K562 (cell line): ENCODE data around the gene COQ8A. TPM values are rescaled to one million over a fixed set of nuclear protein-coding genes. Genes with fewer than 3 reads are reported as not detected.

Source experiments
- ATAC-seq: fragments of 200-7000 bp; cut with Tn5 transposase; 3 replicates; pipeline ENCODE4 v1.9.1; 2020; ENCODE audit warnings: moderate library complexity
- BruUV-seq: library from RNA; stranded (reverse); fragments of 400-500 nt; replicated peaks from 2 replicates; lab custom pipeline; 2021; lab: Mats Ljungman, UMichigan
- CTCF ChIA-PET: fragments of 300-600 bp; formaldehyde crosslinking; extraction: SDS; loops from one replicate; lab custom pipeline; 2021; ENCODE audit warnings: low intra/inter-chr PET ratio; lab: Yijun Ruan, JAX
- POLR2A ChIA-PET: fragments of 300-600, 350-650 bp; sonication (Branson Sonifier 250); formaldehyde crosslinking; extraction: SDS; loops from one replicate; lab custom pipeline; 2021; ENCODE audit warnings: antibody characterized with exemption, inconsistent platforms; lab: Yijun Ruan, JAX
- DNase-seq, 4 experiments: peaks; one replicate each; pipeline versions ENCODE4 v3.0.0 to v3.0.0-alpha.2; 2011 to 2018; ENCODE audit warnings: low spot score in 3 of 4, mixed read lengths in 3 of 4; ENCODE audit errors: extremely low read depth in 1 of 4
- FAIRE-seq: peaks from 2 replicates; lab custom pipeline; 2011; peaks lifted over from hg19 to GRCh38; lab: Jason Lieb, UNC
- H2AFZ ChIP-seq: 2 replicates; pipeline ENCODE4 v1.6.0; 2011; ENCODE audit warnings: low read depth, low read length, control low read depth, inconsistent platforms
- H3K27ac ChIP-seq: fragments of 200-600 bp; 3 replicates; pipeline ENCODE4 v1.8.0; 2011; ENCODE audit warnings: low read depth, mild to moderate bottlenecking, control low read depth, inconsistent platforms, low read length, moderate library complexity, mixed read lengths; ENCODE audit errors: extremely low read depth
- H3K27me3 ChIP-seq, 2 experiments: fragments of 300-600 bp in 1 of 2; 2 replicates in 1 of 2; 3 replicates in 1 of 2; pipeline versions ENCODE4 v1.6.0 to v1.8.0; 2011; ENCODE audit warnings: inconsistent platforms in 2 of 2, low read length in 2 of 2, mild to moderate bottlenecking in 1 of 2, mixed read lengths in 1 of 2, moderate library complexity in 1 of 2; ENCODE audit not compliant: control insufficient read depth in 2 of 2, insufficient read depth in 2 of 2
- H3K36me3 ChIP-seq: fragments of 300-600 bp; 3 replicates; pipeline ENCODE4 v1.8.0; 2011; ENCODE audit warnings: mild to moderate bottlenecking, low read length, inconsistent platforms; ENCODE audit not compliant: control insufficient read depth, insufficient read depth
- H3K4me1 ChIP-seq, 2 experiments: fragments of 200-600 bp in 1 of 2; replicated peaks in 1 of 2; 2 replicates in 1 of 2; 3 replicates in 1 of 2; pipeline versions ENCODE4 v1.5.1 to v1.8.0; 2011; ENCODE audit warnings: inconsistent platforms in 2 of 2, low read length in 2 of 2, mild to moderate bottlenecking in 1 of 2, mixed read lengths in 1 of 2, moderate library complexity in 1 of 2; ENCODE audit not compliant: control insufficient read depth in 2 of 2, insufficient read depth in 2 of 2
- H3K4me2 ChIP-seq: 2 replicates; pipeline ENCODE4 v1.6.1; 2011; ENCODE audit warnings: low read length, control low read depth, inconsistent platforms, mixed read lengths; ENCODE audit not compliant: insufficient read depth
- H3K4me3 ChIP-seq: fragments of 200-600 bp; sonication (generic), shearing (Covaris generic); 2 replicates; pipeline ENCODE4 v1.5.1; 2016; ENCODE audit warnings: control low read depth, inconsistent platforms
- H3K79me2 ChIP-seq: fragments of 200-600 bp; 3 replicates; pipeline ENCODE4 v1.8.0; 2011; ENCODE audit warnings: low read length, inconsistent platforms; ENCODE audit not compliant: control insufficient read depth, insufficient read depth
- H3K9ac ChIP-seq, 2 experiments: 2 replicates each; pipeline versions ENCODE4 v1.6.0 to v1.6.1; 2011; ENCODE audit warnings: low read depth in 2 of 2, low read length in 2 of 2, control low read depth in 1 of 2, inconsistent platforms in 1 of 2, mild to moderate bottlenecking in 1 of 2, mixed read lengths in 1 of 2; ENCODE audit not compliant: insufficient read depth in 1 of 2
- H3K9me1 ChIP-seq: one replicate; pipeline ENCODE4 v1.6.0; 2011; ENCODE audit warnings: inconsistent platforms, mild to moderate bottlenecking, low read length, moderate library complexity; ENCODE audit not compliant: control insufficient read depth, insufficient read depth
- H3K9me3 ChIP-seq: replicated peaks from 2 replicates; pipeline ENCODE4 v1.5.1; 2011; ENCODE audit warnings: low read depth, low read length, inconsistent platforms; ENCODE audit not compliant: control insufficient read depth, insufficient read depth
- H4K20me1 ChIP-seq: replicated peaks from 2 replicates; pipeline ENCODE4 v1.6.1; 2011; ENCODE audit warnings: low read length, inconsistent platforms, mixed read lengths; ENCODE audit not compliant: control insufficient read depth, insufficient read depth
- CAMTA2 ChIP-seq: fragments of 250-450 bp; sonication (Bioruptor Pico); conservative IDR thresholded peaks from 2 replicates; pipeline ENCODE4 v1.5.1; 2022
- CHD4 ChIP-seq: fragments of 200-600 bp; sonication (generic); IDR thresholded peaks from 3 replicates; pipeline ENCODE4 v1.6.1; 2012; ENCODE audit warnings: low read depth, mild to moderate bottlenecking, mixed read lengths, low read length, inconsistent platforms; ENCODE audit not compliant: insufficient read depth, insufficient replicate concordance, poor library complexity, severe bottlenecking
- ELF1 ChIP-seq: fragments of 200-800 bp; sonication (Bioruptor generic); IDR thresholded peaks from 2 replicates; pipeline ENCODE4 v1.6.1; 2016; ENCODE audit warnings: missing genetic modification characterization, missing compliant biosample characterization
- FIP1L1 ChIP-seq: fragments of 200-400 bp; formaldehyde crosslinking; IDR thresholded peaks from 2 replicates; pipeline ENCODE4 v1.6.1; 2018; ENCODE audit warnings: mild to moderate bottlenecking, low read depth, low read length; ENCODE audit not compliant: poor library complexity, severe bottlenecking
- HEY1 ChIP-seq: fragments of 250-450 bp; sonication (Bioruptor Pico); IDR thresholded peaks from 2 replicates; pipeline ENCODE4 v1.5.0; 2020; ENCODE audit warnings: mild to moderate bottlenecking, moderate library complexity, borderline replicate concordance
- IFI16 ChIP-seq: fragments of 250-450 bp; sonication (Bioruptor Pico); IDR thresholded peaks from 2 replicates; pipeline ENCODE4 v2.1.2; 2022; ENCODE audit warnings: mild to moderate bottlenecking, inconsistent platforms
- JUN ChIP-seq, 2 experiments: sonication (generic) in 1 of 2; formaldehyde crosslinking in 1 of 2; IDR thresholded peaks; 2 replicates each; pipeline versions ENCODE4 v1.6.1 to v1.8.0; 2012 to 2022; ENCODE audit warnings: borderline replicate concordance in 2 of 2, mild to moderate bottlenecking in 2 of 2, improper control_type of control experiment in 1 of 2, low read depth in 1 of 2, low read length in 1 of 2, missing genetic modification reagents in 1 of 2
- MCM7 ChIP-seq, 2 experiments: fragments of 450-650 bp; IDR thresholded peaks; 2 replicates each; pipeline ENCODE4 v1.6.1; 2016 to 2018
- PCBP2 ChIP-seq: fragments of 200-400 bp; formaldehyde crosslinking; IDR thresholded peaks from 2 replicates; pipeline ENCODE4 v1.6.1; 2018; ENCODE audit warnings: low read length, low read depth, mild to moderate bottlenecking, moderate library complexity; ENCODE audit not compliant: poor library complexity, severe bottlenecking
- SAFB2 ChIP-seq: fragments of 200-400 bp; formaldehyde crosslinking; IDR thresholded peaks from 2 replicates; pipeline ENCODE4 v1.6.1; 2018; ENCODE audit warnings: borderline replicate concordance, low read length, low read depth, moderate library complexity; ENCODE audit not compliant: severe bottlenecking
- TARDBP ChIP-seq: fragments of 450-650 bp; IDR thresholded peaks from 2 replicates; pipeline ENCODE4 v1.6.1; 2016
- ZBTB26 ChIP-seq: fragments of 450-650 bp; formaldehyde crosslinking; IDR thresholded peaks from 2 replicates; pipeline ENCODE4 v1.4.0; 2022; ENCODE audit warnings: missing genetic modification characterization
- ZNF398 ChIP-seq: fragments of 250-450 bp; sonication (Bioruptor Pico); IDR thresholded peaks from 2 replicates; pipeline ENCODE4 v1.8.0; 2021; ENCODE audit warnings: moderate library complexity, mild to moderate bottlenecking, inconsistent platforms
- WGBS: fragments of 100-300 bp; shearing (Covaris generic); methylation state at CpG from one replicate; pipeline ENCODE4 v1.1.6; 2016; ENCODE audit warnings: low coverage, mixed read lengths; ENCODE audit not compliant: insufficient coverage; ENCODE audit errors: missing lambda C conversion rate; 5-methylcytosine and 5-hydroxymethylcytosine counted together
- in situ Hi-C: fragments of 300-500 bp; cut with MboI; formaldehyde crosslinking; loops from 4 replicates; pipeline ENCODE4 v1.15.0; 2018; ENCODE audit warnings: inconsistent platforms, mixed read lengths
- intact Hi-C: fragments of 100-400 bp; cut with micrococcal nuclease; formaldehyde crosslinking; loops from 2 replicates; pipeline ENCODE4 v1.14.2; 2022
- polyA plus RNA-seq, 8 experiments: library from polyadenylated mRNA; depleted of rRNA in 4 of 8; stranded (reverse) in 5 of 8; unstranded in 3 of 8; fragments of >200 nt; fragmentation: Nextera tagmentation in 2 of 8; fragmentation: Illumina TruSeq in 1 of 8; extraction: Ambion mirVana in 2 of 8; extraction: Trizol in 1 of 8; gene quantifications; 2 replicates each; pipeline versions ENCODE4 v1.2.1 to v1.2.3, GENCODE V29; 2011 to 2014; ENCODE audit warnings: inconsistent platforms in 1 of 8, missing spikeins in 1 of 8
- total RNA-seq, 7 experiments: library from RNA; depleted of rRNA in 6 of 7; stranded (reverse); fragments of >200 nt in 6 of 7; fragmentation: Illumina TruSeq in 2 of 7; extraction: Trizol in 2 of 7; gene quantifications; 2 replicates each; pipeline versions ENCODE4 v1.2.1 to v1.2.3, GENCODE V29; 2011 to 2021; ENCODE audit warnings: low replicate concordance in 1 of 7
- TF ChIP-seq, protein P1 (sequence below): sonication (generic); formaldehyde crosslinking; IDR thresholded peaks from 2 replicates; pipeline ENCODE4 v1.9.0; 2022; ENCODE audit warnings: mild to moderate bottlenecking, missing genetic modification reagents
- TF ChIP-seq, protein P2 (sequence below): sonication (generic); formaldehyde crosslinking; IDR thresholded peaks from 2 replicates; pipeline ENCODE4 v1.8.0; 2022; ENCODE audit warnings: mild to moderate bottlenecking, low read depth, missing genetic modification reagents
- TF ChIP-seq, protein P3 (sequence below): sonication (generic); formaldehyde crosslinking; IDR thresholded peaks from 2 replicates; pipeline ENCODE4 v1.8.1; 2023; ENCODE audit warnings: mild to moderate bottlenecking, missing genetic modification reagents

The COQ8A gene
- total and polyA plus RNA-seq, 9 of the 15 experiments (the other 6 are each of a cell fraction or from before 2014, with no cell fraction given), result 2.6 to 54.3 (median 32.4) TPM

GRCh38 chr1:226946841-226947240, 6.7 kb downstream of the COQ8A start:
- POLR2A ChIA-PET, result interaction anchor here (0.7 to 1.7 kb wide), 4 partner anchors 9 to 24 kb away, joined by 3 to 11 read pairs (median 8); no protein-coding TSS in a partner anchor
- DNase-seq (no peak), ATAC-seq (no peak), FAIRE-seq (no peak)
- no peaks in the 10 kb centered on the region for H3K36me3 ChIP-seq
- whole genome bisulfite sequencing, result 73% methylated on average over 3 of the region's 3 CpGs
- H3K79me2 ChIP-seq, result peaks cover 52% of the 10 kb centered on the region
- H3K9me1 ChIP-seq, result no peaks in the 10 kb centered on the region
- H2AFZ ChIP-seq, result no peak overlapping the region
- in situ Hi-C loops, result no loop called here
- H3K9ac ChIP-seq, result no peak overlapping the region
- peaks cover 29 to 34% of the 10 kb centered on the region in 2 experiments for H3K4me1 ChIP-seq
- no TSS peak for BruUV-seq
- no peaks in the 10 kb centered on the region for H3K27me3 ChIP-seq
- no peaks in the 10 kb centered on the region for H3K9me3 ChIP-seq
- H3K4me2 ChIP-seq, result no peak overlapping the region
- H4K20me1 ChIP-seq, result peaks cover 10% of the 10 kb centered on the region; the same call in 1 of the 2 replicates
- H3K27ac ChIP-seq, result no peak overlapping the region
- CTCF ChIA-PET, result no interaction called here
- intact Hi-C loops, result loop anchor here (10.0 kb wide), 1 partner anchor 368 kb away; the partner anchor contains the start of gene CDC42BPA
- no peak overlapping the region for H3K4me3 ChIP-seq
- no peak for TF ChIP-seq SAFB2
- TF ChIP-seq ZBTB26 (CRISPR knock-in tag), result no peak
- TF ChIP-seq TARDBP, result no peak
- no peak for TF ChIP-seq FIP1L1
- TF ChIP-seq JUN (IDR thresholded peaks at IDR 0.05; ENCODE audit: borderline replicate concordance, low read depth, low read length), result no peak
- TF ChIP-seq JUN (CRISPR knock-in tag; IDR thresholded peaks at IDR 0.05; ENCODE audit: borderline replicate concordance), result no peak
- TF ChIP-seq, protein P1, sequence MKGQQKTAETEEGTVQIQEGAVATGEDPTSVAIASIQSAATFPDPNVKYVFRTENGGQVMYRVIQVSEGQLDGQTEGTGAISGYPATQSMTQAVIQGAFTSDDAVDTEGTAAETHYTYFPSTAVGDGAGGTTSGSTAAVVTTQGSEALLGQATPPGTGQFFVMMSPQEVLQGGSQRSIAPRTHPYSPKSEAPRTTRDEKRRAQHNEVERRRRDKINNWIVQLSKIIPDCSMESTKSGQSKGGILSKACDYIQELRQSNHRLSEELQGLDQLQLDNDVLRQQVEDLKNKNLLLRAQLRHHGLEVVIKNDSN (CRISPR knock-in tag), result no peak
- no peak for TF ChIP-seq IFI16
- TF ChIP-seq CHD4, result no peak
- no peak for TF ChIP-seq HEY1
- TF ChIP-seq PCBP2, result no peak
- TF ChIP-seq, protein P2, sequence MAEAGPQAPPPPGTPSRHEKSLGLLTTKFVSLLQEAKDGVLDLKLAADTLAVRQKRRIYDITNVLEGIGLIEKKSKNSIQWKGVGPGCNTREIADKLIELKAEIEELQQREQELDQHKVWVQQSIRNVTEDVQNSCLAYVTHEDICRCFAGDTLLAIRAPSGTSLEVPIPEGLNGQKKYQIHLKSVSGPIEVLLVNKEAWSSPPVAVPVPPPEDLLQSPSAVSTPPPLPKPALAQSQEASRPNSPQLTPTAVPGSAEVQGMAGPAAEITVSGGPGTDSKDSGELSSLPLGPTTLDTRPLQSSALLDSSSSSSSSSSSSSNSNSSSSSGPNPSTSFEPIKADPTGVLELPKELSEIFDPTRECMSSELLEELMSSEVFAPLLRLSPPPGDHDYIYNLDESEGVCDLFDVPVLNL, result no peak
- TF ChIP-seq MCM7 (IDR thresholded peaks at IDR 0.05), result no peak
- TF ChIP-seq ZNF398 (CRISPR knock-in tag), result no peak
- no peak for TF ChIP-seq ELF1 (tag)
- TF ChIP-seq, protein P3, sequence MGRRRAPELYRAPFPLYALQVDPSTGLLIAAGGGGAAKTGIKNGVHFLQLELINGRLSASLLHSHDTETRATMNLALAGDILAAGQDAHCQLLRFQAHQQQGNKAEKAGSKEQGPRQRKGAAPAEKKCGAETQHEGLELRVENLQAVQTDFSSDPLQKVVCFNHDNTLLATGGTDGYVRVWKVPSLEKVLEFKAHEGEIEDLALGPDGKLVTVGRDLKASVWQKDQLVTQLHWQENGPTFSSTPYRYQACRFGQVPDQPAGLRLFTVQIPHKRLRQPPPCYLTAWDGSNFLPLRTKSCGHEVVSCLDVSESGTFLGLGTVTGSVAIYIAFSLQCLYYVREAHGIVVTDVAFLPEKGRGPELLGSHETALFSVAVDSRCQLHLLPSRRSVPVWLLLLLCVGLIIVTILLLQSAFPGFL, result no peak
- TF ChIP-seq CAMTA2 (CRISPR knock-in tag), result no peak
